Stimulated activated CD4-positive, alpha-beta T cell treated with anti-CD3 and anti-CD28 coated beads, Interleukin-2, amount 100 ng/mL, for 24 hours (primary cell): ENCODE measurements around the gene DAO.
"Not testable (repeated sequence)": the region's sequence is repeated elsewhere in the genome, so short reads cannot be mapped to it uniquely, and the experiment has no call there.

Experiments used
- DNase-seq, 2 donors: peaks; one replicate each; pipeline ENCODE4 v3.0.0-alpha.2; 2020

Gene DAO

DNA sequence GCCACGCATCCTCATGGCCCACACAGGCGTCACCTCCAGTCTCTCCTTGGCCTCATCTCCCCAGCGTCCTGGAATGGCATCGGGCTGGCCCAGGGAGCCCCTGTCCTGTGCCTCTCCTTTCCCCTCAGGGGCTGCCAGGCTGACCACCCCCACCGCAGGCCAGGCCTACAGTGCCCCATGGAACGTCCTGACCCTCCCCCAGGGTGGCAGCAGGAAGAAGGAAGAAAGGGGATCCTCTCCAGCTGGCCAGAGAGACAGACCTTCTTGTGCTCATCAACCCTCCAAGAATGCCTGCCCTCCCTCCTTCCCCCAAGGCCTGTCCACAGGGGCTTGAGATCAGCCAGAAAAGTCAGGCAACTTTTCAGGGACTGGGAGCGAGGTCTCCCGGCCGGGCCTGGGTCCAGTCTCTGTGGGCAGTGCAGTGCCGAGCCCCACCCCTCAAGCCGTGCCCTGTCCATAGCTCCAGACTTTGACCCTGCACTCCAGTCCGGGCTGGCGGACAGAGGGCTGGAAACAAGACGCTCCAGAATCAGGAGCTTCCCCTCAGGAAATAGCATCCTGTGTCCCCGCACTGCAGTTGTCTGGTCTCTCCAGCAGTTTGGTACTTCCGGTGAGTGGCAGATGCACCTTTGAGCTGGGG, at the start of gene DAO:
TSS of gene DAO (plus strand) at position 478 of the 640 bp plus-strand sequence. CDS start 4,915 bp downstream, outside the sequence.
- DNase-seq = no peak

DNA sequence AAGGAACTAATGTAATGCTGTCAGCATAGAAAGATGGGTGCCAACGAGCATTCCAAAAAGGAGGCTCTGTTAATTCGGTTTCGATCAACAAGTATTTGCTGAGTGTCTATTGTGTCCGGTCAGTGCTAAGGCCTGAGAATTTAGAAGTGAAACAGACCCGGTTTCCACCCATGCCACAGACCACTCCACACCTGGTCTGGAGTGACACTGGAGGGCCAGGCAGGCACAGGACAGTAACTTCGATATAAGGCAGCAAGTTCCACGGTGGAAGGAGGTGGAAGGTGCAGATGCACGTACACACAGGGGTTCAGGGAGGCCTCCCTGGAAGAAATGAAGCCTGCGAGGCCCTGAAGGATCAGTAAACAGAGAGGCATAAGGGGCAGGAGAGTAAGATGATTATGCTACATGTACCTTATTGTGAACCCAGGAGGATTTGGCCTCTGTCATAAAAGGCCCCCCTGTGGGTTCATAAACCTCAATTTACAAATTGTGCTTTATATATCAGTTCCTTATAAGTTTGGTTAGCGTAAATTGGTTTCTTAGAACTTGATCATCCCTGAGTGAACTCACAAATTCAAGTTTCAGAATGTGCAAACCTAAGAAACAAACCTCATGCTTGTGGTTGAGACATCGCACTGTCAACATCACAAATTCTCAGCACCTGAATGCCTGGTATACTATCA, 48.4 kb upstream of the DAO start:
- DNase-seq = no peak

DNA sequence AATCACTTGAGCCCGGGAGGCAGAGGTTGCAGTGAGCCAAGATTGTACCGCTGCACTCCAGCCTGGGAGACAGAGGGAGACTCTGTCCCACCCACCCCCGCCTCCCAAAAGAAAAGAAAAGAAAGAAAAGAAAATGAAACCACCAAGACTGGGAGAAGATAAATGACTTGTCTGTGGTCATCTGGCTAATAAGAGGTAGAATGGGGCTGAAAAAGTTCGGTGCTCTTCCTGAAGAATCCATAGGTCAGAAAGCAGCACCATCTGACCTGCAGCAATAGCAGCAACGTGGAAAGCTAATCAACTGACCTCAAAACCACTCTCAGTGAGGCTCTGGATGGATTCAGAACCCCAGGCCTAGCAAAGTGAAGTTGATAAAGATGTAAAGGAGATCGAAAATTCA, 47.7 kb upstream of the DAO start:
- no peak for DNase-seq

DNA sequence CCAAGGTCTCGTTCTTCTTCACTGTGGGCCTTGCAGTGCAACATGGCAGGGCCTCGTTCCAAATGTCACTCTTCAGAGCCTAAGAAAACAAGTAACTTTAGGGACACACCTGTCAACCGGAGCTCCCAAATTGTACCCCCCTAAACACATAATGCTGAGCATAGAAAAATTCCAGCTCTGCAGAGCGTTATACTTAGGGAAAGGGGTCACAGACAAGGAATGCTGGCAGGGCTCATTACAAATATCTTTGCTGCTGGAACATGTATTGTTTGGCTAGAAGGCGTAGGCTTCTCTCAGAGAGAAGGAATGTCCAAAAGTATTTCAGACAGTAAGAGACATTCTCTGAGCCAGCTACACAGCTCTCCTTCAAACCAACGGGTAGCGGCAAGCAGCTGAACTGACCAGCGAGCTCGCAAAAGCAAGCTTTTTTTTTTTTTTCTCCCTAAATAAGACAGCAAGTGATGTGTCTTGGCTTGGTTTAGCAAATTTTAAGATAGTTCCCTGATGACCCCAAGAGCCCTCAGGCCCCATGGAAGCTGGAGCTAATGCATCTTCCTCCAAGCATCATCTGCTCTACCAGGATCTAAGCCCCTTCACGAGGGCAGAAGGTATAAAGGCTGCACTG, 47.0 kb upstream of the DAO start:
- DNase-seq = no peak

DNA sequence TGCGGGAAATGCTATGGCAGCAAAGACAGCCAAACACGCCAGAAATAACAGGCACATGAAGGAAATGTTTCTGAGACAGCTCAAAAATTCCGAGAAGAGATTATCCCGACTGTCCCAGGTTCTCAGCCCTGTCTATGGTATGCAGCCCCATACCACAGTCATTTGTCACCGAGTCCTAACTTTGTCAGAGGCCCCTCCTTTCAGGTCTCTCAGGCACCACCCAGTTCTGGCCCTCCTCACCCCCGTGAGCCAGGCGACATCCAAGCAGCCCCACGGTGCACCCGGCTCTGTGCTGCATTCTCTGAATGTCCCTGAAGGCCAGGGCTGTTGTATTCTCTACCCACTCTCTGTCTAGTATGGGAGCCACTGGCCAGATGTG, 46.5 kb upstream of the DAO start:
- DNase-seq = no peak

DNA sequence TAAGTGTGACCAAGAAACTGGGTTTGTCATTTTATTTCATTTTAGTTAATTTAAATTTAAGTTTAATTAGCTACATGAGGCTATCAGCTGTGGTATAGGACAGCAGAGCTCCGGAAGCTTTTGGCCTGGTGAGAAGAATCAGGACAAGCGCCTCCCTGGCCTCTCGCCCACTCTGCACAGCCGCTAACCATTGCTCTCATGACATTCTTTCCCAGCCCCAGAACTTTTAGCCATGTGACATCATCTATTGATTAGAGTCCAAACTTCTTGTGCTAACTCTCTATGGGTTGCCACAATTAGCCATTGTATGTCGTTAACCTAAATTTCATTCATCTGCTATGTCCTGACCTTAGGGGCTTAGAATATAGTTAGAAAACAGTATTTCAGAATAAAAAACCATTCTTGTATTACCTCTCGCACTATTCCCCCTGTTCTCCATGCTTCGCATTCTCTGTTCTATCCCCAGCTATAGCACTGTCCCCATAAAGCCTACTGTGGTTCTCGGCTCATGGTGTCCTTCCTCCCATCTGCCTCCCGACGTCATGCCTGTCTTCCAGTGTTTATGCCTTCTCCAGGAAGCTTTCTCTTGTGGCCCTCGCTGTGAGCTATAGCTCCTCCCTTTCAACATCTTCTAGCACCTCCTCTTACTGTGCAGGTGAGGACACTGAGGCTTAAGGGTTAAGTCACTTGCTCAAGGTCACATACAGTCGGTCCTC, 46.0 kb upstream of the DAO start:
- DNase-seq = no peak

DNA sequence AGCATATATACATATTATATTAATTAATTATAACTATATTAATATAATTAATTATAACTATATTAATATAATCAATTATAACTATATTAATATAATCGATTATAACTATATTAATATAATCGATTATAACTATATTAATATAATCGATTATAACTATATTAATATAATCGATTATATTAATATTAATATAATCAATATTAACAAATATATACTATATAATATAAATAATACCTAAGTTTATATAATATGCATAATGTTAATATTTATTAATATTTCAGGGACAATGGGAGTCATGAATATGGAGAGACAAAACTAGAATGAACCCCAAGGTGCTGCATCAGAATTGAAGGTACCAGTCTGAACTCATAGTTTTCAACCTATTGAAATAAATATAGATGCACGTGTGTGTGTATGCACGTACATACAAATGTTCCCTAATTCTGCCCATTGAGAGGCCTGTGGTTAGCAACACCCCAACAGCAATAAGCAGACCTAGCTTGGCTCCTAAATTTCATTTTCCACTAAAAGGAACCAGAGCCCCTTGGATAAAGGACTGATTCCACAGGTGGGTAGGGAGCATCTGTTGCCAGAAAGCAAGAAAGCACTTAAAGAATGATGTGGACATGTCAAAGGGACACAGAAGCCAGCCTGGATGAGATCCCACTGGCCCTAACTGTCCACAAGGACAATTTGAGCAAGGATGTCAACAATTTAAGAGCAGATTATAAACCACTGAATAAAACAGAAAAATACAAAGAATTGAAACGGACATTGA, 43.8 kb upstream of the DAO start:
- no peak for DNase-seq

DNA sequence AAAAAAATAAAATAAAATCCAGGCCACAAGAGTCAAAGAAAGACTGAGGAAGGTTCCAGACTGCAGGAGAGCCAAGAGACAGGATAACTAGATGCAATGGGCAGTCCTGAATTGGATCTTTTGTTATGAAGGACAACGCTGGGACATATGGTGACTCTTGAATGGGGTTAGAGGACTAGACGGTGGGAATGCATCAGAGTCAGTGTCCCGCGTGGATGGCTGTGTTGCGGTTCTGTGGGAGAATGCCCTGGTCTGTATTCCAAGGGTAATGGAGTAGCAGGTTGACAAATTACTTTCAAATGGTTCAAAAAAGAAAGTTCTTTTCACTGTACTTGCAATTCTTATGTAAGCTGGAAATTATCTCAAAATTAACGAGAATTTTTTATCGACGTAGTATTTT, 42.7 kb upstream of the DAO start:
- DNase-seq = no peak

DNA sequence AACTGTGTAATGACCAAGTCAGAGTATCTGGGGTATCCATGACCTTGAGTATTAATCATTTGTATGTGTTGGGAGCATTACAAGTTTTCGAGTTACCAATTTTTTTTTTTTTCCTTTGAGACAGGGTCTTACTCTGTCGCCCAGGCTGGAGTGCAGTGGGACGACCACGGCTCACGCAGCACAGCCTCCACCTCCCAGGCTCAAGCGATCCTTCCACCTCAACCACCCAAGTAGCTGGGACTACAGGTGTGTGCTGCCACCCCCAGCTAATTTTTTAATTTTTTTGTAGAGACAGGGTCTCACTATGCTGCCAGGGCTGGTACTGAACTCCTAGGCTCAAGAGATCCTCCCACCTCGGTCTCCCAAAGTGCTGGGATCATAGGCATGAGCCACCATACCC, 42.2 kb upstream of the DAO start:
- no peak for DNase-seq

DNA sequence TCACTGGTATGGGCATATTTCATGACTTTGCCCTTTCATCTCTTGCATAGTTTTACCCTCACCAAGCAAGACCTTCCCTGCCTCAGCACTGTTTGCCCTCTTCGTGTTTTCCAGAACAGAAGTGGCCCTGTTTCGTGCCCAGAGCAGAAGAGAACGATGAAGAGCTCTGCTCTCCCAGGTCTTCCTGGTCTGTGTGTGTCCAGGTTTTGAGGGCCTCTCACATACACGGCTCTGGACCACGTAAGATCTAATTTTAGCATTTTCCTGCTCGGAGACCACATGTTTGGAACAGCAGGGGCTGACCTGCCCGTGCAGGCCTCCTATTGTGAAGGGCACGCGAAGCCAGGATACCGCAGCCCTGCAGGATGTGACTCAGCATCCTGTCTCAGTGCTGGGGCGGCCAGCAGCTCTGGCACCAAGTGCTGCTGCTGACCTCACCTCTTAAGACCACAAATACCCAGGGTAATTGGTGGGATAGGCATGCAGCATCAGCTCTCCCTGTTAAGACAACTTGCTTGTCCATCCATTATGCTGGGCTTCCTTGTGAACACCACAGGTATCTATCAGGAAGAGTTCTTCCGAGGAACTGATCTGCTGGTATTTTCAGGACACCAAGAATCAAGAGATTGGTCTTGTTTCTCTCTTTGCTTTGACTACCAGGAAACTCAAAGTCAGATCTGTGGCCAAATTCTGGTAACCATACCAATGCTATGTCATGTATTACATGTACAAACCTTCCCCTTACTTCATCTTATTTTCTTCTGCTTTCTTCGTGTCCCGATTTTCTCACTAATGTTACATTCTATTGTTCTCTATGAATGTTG, 41.5 kb upstream of the DAO start:
- peak; percentile 69 to 77 for DNase-seq

DNA sequence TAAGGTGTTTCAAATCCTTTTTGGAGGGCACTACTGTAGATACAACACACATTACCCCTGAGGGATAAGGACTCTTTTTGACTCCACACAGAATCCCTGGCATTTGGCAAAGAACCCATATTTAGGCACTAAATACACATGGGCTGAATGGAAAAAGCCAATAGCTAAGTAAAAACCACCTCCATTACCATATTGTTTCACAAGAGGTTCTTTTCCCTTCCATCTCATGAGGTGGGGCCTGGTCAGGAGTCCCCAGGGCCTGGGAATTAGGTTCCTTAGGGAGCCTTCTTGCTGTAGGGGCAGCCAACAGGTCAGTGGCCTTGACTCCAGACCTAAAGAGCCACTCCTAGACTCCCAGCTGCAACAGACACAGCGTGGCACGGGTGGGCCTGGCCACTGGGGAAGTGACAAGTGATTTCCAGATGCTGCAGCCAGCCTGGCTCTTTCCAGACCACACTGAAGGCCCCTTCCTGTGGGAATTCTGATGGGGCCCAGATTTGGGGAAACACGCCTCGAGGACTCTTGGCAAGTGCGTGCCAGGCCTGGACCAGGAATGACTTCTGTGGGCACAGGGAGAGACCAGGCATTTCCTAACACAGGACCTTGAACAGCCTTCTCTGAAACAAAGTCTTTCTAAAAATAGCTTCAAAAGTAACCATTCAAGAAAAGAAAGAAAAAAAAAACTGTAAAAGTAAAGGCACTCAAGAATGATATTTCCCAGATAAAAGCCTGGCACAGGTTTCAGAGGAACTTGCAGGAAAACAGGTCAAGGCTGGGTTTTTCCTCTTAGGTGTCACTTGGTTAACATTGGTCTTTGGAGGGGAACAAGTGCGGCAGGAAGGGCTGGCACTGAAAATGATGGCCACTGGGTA, 40.6 kb upstream of the DAO start:
- DNase-seq = no peak

DNA sequence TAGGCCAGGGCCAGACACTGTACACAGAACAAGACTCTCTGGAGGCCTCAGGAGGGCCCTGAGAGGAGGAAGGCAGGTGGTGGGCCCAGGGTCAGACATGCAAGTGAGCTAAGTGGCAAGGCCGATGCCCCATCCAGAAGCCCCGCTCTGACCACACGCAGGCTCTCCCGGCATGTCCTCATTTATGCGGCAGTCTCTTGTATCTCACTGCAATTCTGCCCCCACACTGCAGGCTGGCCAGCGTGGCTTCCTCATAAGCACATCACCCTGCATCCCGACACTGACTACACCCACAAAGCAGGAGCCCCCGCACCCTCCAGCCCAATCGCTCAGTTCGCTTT, 40.0 kb upstream of the DAO start:
- no peak for DNase-seq

DNA sequence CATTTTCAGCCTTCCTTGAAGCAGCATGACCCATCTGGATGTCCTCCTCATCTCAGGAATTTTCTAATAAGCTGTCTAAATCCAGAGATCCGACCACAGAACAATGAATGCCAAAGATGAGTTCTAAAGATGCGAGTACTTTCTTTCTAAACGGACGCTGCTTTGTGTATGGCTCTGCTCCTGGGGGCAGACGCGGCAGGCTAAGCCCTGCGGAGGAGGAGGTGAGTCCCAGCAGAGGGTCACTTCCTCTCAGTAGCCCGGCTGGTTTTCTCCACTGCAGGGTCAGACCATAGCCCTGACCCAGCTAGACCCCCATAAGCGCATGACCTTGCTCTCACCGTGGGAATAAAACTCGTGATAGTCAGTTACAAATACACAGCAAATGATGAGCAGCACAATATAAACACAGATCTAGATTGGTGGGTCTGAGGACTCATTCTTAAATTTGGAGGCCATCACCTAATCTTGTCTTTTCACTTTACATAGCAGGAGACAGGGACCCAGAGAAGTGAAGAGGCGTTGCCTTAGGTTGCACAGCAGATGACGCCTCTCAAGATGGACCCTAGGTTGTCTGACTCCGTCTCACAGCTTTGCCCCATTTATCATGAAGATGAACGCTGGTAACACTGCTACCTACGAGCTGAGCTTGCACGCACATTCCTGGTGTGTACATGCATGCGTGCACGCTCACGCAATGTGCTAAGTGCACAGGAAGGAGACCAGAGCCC, 39.1 kb upstream of the DAO start:
- no peak for DNase-seq

DNA sequence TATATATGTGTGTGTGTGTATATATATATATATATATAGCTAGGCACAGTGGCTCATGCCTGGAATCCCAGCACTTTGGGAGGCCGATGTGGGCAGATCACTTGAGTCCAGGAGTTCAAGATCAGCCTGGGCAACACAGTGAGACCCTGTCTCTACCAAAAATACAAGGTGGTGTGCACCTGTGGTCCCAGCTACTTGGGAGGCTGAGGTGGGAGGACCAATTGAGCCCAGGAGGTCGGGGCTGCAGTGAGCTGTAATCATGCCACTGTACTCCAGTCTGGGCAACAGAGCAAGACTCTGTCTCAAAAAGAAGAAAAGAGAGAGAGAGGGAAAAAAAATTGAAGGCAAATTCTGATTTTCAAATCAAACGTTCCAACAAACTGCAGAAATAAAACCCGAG, 38.1 kb upstream of the DAO start:
- not testable (repeated sequence) for DNase-seq

DNA sequence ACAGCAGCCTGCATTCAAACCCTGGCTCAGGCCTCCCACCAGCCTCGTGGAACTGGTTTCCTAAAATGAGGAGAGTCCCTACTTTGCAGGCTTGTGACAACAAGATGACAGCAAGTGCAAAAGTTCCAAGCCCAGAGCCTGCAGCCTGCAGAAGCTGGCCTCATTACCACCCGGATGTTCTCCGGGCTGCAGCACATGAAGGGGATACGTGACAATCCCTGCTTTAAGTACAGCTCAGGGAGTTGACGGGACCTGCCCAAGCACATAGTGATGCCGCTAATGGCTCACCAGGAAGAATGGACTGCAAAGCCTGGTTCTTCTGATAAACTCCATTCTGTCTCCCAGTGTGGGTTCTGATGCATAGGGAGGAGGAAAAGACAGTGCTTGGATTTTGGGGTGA, 37.5 kb upstream of the DAO start:
- DNase-seq = no peak

DNA sequence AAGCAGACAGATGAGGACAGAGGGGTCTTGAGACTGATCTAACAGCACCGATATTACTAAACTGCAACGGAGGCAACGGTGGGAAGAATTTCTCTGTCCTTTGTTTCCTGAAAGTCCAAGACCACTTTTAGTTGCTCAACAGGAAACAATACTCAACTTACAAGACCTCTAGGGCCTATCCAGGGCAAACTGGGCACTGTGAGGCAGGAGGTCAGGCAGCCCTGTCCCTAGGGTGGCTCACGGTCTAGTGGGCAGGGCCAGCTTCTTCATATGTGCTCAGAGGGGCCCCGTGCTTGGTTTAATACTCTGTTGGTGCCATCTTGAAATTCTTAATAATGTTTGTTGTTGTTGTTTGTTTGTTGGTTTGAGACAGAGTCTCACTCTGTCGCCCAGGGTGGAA, 36.7 kb upstream of the DAO start:
- no peak for DNase-seq

DNA sequence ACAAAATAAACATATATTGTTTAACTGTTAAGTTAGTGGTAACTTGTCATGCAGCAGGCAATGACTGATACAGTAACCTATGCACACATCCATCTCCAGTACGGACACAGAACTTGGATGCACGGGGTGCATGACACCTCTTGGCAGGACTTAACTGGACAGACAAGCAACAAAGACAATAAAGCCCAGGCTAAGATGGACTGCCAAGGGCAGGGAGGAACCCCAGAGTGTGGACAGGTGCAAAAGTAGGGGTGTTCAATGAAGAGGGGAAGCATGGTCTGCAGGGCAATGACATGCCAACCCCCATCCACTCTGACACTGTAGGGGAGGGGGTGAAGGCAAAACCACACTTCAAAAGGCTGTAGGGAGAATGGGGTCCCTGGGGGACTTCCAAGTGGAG, 34.2 kb upstream of the DAO start:
- no peak for DNase-seq

DNA sequence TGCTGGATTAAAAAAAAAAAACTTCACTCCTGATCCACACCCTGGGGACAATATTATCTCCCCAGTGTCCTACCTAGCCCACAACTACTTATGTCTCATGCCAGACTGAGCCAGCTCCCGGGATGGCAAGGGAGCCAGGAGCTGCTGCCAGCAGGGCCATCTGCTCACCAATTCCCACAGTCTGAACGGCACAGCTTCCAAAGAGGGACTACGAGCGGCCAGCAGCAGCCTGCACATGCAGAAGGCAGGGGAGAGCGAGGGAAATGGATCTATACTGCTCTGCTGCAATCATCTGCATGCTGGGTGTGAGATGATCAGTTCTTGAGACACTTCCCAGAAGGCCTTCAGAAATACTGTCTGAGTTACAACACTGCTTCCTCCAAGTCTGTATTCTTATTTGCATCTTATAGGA, 33.6 kb upstream of the DAO start:
- DNase-seq = no peak

DNA sequence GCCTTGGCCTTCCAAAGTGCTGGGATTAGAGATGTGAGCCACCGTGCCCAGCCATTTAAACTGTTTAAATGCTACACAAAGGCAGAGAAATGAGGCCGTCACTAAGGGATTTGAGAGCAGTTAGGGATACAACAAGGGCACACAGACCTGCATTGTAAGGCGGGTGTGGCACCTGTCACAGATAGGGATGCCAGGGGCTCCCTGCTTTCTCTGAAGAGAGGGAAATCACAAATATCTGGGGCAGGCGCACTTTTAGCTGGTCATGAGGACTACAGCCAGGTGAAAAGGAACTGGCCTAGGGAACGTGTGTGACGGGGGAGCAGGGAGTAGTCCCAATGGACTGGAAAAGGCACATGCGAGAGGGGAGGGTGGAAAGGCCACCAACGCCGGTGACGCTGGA, 32.2 kb upstream of the DAO start:
- no peak for DNase-seq

DNA sequence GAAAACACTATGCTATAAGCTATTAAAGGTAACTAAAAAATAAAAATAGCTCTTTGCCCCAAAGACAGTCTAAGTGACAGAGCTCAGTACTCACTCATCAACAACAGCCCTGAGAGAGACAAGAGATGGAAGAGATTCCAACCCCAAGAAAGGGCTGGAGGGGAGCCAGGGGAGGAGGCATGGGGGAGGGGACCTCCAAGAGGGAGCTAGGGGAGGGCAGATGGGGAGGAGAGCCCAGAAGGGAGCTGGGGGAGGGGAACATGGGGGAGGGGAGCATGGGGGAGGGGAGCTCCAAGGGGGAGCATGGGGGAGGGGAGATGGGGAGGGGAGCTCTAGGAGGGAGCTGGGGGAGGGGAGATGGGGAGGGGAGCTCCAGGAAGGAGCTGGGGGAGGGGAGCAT, 30.2 kb upstream of the DAO start:
- no peak for DNase-seq
